Endothelial cell of umbilical vein (primary cell): ENCODE data around the gene GRPR. TPM values are rescaled to one million over a fixed set of nuclear protein-coding genes. Genes with fewer than 3 reads are reported as not detected.

Experiments
- BruUV-seq: library from RNA; stranded (reverse); fragments of 400-500 nt; replicated peaks from 2 replicates; lab custom pipeline; 2021; lab: Mats Ljungman, UMichigan
- CTCF ChIA-PET: fragments of 300-600, 350-600 bp; sonication (Branson Sonifier 250); formaldehyde crosslinking; loops from one replicate; lab custom pipeline; 2021; ENCODE audit warnings: antibody characterized with exemption, inconsistent platforms; lab: Charles Lee
- POLR2A ChIA-PET: fragments of 300-600, 350-600 bp; sonication (Branson Sonifier 250); formaldehyde crosslinking; loops from one replicate; lab custom pipeline; 2021; ENCODE audit warnings: antibody characterized with exemption, inconsistent platforms; lab: Charles Lee
- DNase-seq: peaks from one replicate; pipeline ENCODE4 v3.0.0-alpha.2; 2011; ENCODE audit warnings: low read depth, low spot score
- FAIRE-seq: peaks from 2 replicates; lab custom pipeline; 2011; peaks lifted over from hg19 to GRCh38; lab: Jason Lieb, UNC
- H2AFZ ChIP-seq: 2 replicates; pipeline ENCODE4 v1.6.0; 2012; ENCODE audit warnings: low read depth, low read length, control low read depth, inconsistent platforms
- H3K27ac ChIP-seq: 2 replicates; pipeline ENCODE4 v1.5.1; 2011; ENCODE audit warnings: low read depth, mild to moderate bottlenecking, control low read depth, low read length, moderate library complexity; ENCODE audit not compliant: insufficient read depth
- H3K27me3 ChIP-seq, 2 experiments: 2 replicates each; pipeline versions ENCODE4 v1.6.0 to v1.6.1; 2011; ENCODE audit warnings: low read length in 2 of 2, mixed read lengths in 1 of 2; ENCODE audit not compliant: control insufficient read depth in 2 of 2, insufficient read depth in 2 of 2
- H3K36me3 ChIP-seq, 2 experiments: 2 replicates in 1 of 2; 3 replicates in 1 of 2; pipeline ENCODE4 v1.5.1; 2011; ENCODE audit warnings: low read length in 2 of 2, mild to moderate bottlenecking in 1 of 2, moderate library complexity in 1 of 2; ENCODE audit not compliant: control insufficient read depth in 2 of 2, insufficient read depth in 2 of 2; ENCODE audit errors: extremely low read depth in 1 of 2
- H3K4me1 ChIP-seq: 3 replicates; pipeline ENCODE4 v1.5.1; 2011; ENCODE audit warnings: mild to moderate bottlenecking, low read length; ENCODE audit not compliant: control insufficient read depth, insufficient read depth; ENCODE audit errors: extremely low read depth
- H3K4me2 ChIP-seq: 2 replicates; pipeline ENCODE4 v1.6.1; 2011; ENCODE audit warnings: low read length, control low read depth, mixed read lengths; ENCODE audit not compliant: insufficient read depth
- H3K4me3 ChIP-seq, 3 experiments: fragments of 200-600 bp in 1 of 3; sonication (generic), shearing (Covaris generic) in 1 of 3; replicated peaks in 1 of 3; 2 replicates each; pipeline ENCODE4 v1.5.1; 2011 to 2016; ENCODE audit warnings: control low read depth in 3 of 3, low read length in 3 of 3, mild to moderate bottlenecking in 2 of 3, inconsistent platforms in 1 of 3, low read depth in 1 of 3, moderate library complexity in 1 of 3; ENCODE audit not compliant: insufficient read depth in 1 of 3
- H3K79me2 ChIP-seq: 2 replicates; pipeline ENCODE4 v1.6.0; 2012; ENCODE audit warnings: low read length, inconsistent platforms; ENCODE audit not compliant: control insufficient read depth, insufficient read depth
- H3K9ac ChIP-seq: replicated peaks from 2 replicates; pipeline ENCODE3; 2011; ENCODE audit warnings: low read length, control low read depth; ENCODE audit not compliant: insufficient read depth; ENCODE audit errors: extremely low read depth
- H3K9me1 ChIP-seq: replicated peaks from 3 replicates; pipeline ENCODE4 v1.6.0; 2011; ENCODE audit warnings: mild to moderate bottlenecking, low read length; ENCODE audit not compliant: control insufficient read depth, insufficient read depth; ENCODE audit errors: extremely low read depth
- H3K9me3 ChIP-seq: replicated peaks from 2 replicates; pipeline ENCODE4 v1.5.1; 2012; ENCODE audit warnings: low read length, inconsistent platforms; ENCODE audit not compliant: control insufficient read depth, insufficient read depth
- H4K20me1 ChIP-seq: replicated peaks from 2 replicates; pipeline ENCODE3; 2011; ENCODE audit warnings: mild to moderate bottlenecking, low read length; ENCODE audit not compliant: control insufficient read depth, insufficient read depth; ENCODE audit errors: extremely low read depth
- EZH2 ChIP-seq: IDR thresholded peaks from 2 replicates; pipeline ENCODE4 v1.6.1; 2012; ENCODE audit warnings: borderline replicate concordance, low read depth, mild to moderate bottlenecking, moderate library complexity, low read length, inconsistent platforms; ENCODE audit not compliant: severe bottlenecking
- FOS ChIP-seq: IDR thresholded peaks from 2 replicates; pipeline ENCODE4 v1.6.1; 2011; ENCODE audit warnings: mild to moderate bottlenecking, low read length, moderate library complexity, borderline replicate concordance; ENCODE audit not compliant: insufficient read depth
- GATA2 ChIP-seq: IDR thresholded peaks from 2 replicates; pipeline ENCODE4 v1.7.0; 2011; ENCODE audit warnings: low read depth, mild to moderate bottlenecking, moderate library complexity, mixed read lengths, low read length; ENCODE audit not compliant: insufficient read length, insufficient read depth
- JUN ChIP-seq: IDR thresholded peaks from 2 replicates; pipeline ENCODE4 v1.6.1; 2011; ENCODE audit warnings: borderline replicate concordance, low read depth; ENCODE audit not compliant: insufficient read length, insufficient read depth
- MYC ChIP-seq: IDR thresholded peaks from one replicate; pipeline ENCODE4 v1.6.1; 2011; ENCODE audit warnings: mild to moderate bottlenecking, low read depth, low read length
- POLR2A ChIP-seq: IDR thresholded peaks from 2 replicates; pipeline ENCODE4 v1.6.1; 2012; ENCODE audit warnings: low read depth, mild to moderate bottlenecking, control low read depth, low read length
- POLR2AphosphoS5 ChIP-seq: IDR thresholded peaks from 2 replicates; pipeline ENCODE4 v1.6.1; 2012; ENCODE audit warnings: low read depth, mild to moderate bottlenecking, control low read depth, low read length, moderate library complexity; ENCODE audit not compliant: insufficient read depth
- dilution Hi-C: fragments of 300-500 bp; cut with MboI; formaldehyde crosslinking; loops from one replicate; pipeline ENCODE4 v1.15.0; 2019; ENCODE audit warnings: low sequenced_read_pairs; ENCODE audit not compliant: extremely low pct_ligation_motif_present
- intact Hi-C: fragments of 100-400 bp; cut with micrococcal nuclease; formaldehyde crosslinking; loops from one replicate; pipeline ENCODE4 v1.10.0; 2022
- polyA plus RNA-seq, 4 experiments: library from polyadenylated mRNA; depleted of rRNA in 3 of 4; stranded (reverse) in 3 of 4; unstranded in 1 of 4; fragments of >200 nt; gene quantifications; 2 replicates each; pipeline versions ENCODE4 v1.2.1 to v1.2.3, GENCODE V29; 2011 to 2012; ENCODE audit warnings: missing spikeins in 1 of 4
- total RNA-seq: library from RNA; stranded (reverse); gene quantifications from 2 replicates; pipeline ENCODE4 v1.2.3, GENCODE V29; 2021
- TF ChIP-seq, protein P1 (sequence below), 2 donors: IDR thresholded peaks; 1 replicate in 1 of 2; 2 replicates in 1 of 2; pipeline ENCODE4 v1.5.1; 2011; ENCODE audit warnings: low read length in 2 of 2, mild to moderate bottlenecking in 2 of 2, moderate library complexity in 2 of 2, control low read depth in 1 of 2, inconsistent platforms in 1 of 2, low read depth in 1 of 2; ENCODE audit not compliant: insufficient read depth in 1 of 2; ENCODE audit errors: extremely low read depth in 1 of 2
- TF ChIP-seq, protein P2 (sequence below): IDR thresholded peaks from 2 replicates; pipeline ENCODE4 v1.6.1; 2011; ENCODE audit not compliant: insufficient read depth, insufficient read length

GRPR gene
- total and polyA plus RNA-seq, 2 donors (not counting 3 experiments of a cell fraction or from before 2014, with no cell fraction given): 0.11 TPM; not detected in 1

DNA sequence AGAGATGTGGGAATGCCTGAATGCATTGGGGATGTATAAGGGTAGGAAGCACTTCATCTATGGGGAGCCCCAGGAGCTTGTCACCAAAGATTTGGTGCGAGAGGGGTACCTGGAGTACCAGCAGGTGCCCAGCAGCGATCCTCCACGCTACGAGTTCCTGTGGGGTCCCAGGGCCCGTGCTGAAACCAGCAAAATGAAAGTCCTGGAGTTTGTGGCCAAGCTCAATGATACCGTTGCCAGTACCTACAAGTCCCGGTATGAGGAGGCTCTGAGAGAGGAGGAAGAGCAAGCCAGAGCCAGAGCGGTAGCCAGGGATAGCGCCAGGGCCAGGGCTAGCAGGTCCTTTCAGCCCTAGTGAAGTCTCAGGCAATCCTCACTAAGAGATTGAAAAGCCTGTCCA lies 47.7 kb downstream of the GRPR start:
- Histone ChIP-seq H3K9me1 (no peaks in the 10 kb centered on the region), H3K36me3 (no peaks in the 10 kb centered on the region), H4K20me1 (no peaks in the 10 kb centered on the region), H3K4me1 (no peaks in the 10 kb centered on the region), H3K9ac (no peak overlapping the region), H3K27ac (no peak overlapping the region), H3K4me2 (no peak overlapping the region), H3K9me3 (no peaks in the 10 kb centered on the region), H3K27me3 (peaks cover 0 to 2% of the 10 kb centered on the region in 2 experiments), H2AFZ (no peak overlapping the region), H3K4me3 (no peak overlapping the region), H3K79me2 (no peaks in the 10 kb centered on the region)
- no peak for TF ChIP-seq JUN
- TF ChIP-seq GATA2: no peak
- no peak for TF ChIP-seq MYC
- TF ChIP-seq, protein P1, sequence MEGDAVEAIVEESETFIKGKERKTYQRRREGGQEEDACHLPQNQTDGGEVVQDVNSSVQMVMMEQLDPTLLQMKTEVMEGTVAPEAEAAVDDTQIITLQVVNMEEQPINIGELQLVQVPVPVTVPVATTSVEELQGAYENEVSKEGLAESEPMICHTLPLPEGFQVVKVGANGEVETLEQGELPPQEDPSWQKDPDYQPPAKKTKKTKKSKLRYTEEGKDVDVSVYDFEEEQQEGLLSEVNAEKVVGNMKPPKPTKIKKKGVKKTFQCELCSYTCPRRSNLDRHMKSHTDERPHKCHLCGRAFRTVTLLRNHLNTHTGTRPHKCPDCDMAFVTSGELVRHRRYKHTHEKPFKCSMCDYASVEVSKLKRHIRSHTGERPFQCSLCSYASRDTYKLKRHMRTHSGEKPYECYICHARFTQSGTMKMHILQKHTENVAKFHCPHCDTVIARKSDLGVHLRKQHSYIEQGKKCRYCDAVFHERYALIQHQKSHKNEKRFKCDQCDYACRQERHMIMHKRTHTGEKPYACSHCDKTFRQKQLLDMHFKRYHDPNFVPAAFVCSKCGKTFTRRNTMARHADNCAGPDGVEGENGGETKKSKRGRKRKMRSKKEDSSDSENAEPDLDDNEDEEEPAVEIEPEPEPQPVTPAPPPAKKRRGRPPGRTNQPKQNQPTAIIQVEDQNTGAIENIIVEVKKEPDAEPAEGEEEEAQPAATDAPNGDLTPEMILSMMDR (IDR thresholded peaks at IDR 0.05; ENCODE audit: extremely low read depth in 1 of 2, insufficient read depth in 1 of 2, low read depth in 1 of 2, low read length in 2 of 2): no peak
- no peak for TF ChIP-seq EZH2
- POLR2A ChIA-PET: no interaction called here
- no TSS peak for BruUV-seq
- no peak for FAIRE-seq
- CTCF ChIA-PET: no interaction called here
- no peak for DNase-seq
- intact Hi-C loops: no loop called here
- dilution Hi-C loops: no loop called here

DNA sequence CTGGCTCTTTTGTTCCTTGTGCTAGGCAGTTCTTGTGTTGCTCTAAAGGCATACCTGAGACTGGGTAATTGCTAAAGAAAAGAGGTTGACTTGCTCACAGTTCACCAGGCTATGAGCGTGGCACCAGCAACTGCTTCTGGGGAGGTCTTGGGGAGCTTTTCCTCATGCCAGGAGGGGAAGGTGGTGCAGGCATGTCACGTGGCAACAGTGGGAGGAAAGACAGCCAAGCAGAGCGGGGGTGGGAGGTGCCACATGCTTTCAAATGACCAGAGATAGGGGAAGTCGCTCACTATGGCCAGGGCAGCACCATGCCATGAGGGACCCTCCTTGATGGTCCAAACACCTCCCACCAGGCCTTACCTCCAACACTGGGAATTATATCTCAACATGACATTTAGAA lies 48.6 kb downstream of the GRPR start:
- DNase-seq (no peak), FAIRE-seq (no peak)
- Histone ChIP-seq H3K27me3 (peaks cover 0 to 2% of the 10 kb centered on the region in 2 experiments), H3K9ac (no peak overlapping the region), H3K79me2 (no peaks in the 10 kb centered on the region), H2AFZ (no peak overlapping the region), H3K4me3 (no peak overlapping the region), H3K4me2 (no peak overlapping the region), H4K20me1 (no peaks in the 10 kb centered on the region), H3K9me1 (no peaks in the 10 kb centered on the region), H3K4me1 (no peaks in the 10 kb centered on the region), H3K27ac (no peak overlapping the region), H3K36me3 (no peaks in the 10 kb centered on the region), H3K9me3 (no peaks in the 10 kb centered on the region)
- CTCF ChIA-PET: no interaction called here
- TF ChIP-seq, protein P1 (IDR thresholded peaks at IDR 0.05; ENCODE audit: extremely low read depth in 1 of 2, insufficient read depth in 1 of 2, low read depth in 1 of 2, low read length in 2 of 2): no peak
- TF ChIP-seq GATA2 (no peak), MYC (no peak), JUN (no peak), POLR2AphosphoS5 (no peak), POLR2A (no peak), FOS (no peak), EZH2 (no peak)
- TF ChIP-seq, protein P2, sequence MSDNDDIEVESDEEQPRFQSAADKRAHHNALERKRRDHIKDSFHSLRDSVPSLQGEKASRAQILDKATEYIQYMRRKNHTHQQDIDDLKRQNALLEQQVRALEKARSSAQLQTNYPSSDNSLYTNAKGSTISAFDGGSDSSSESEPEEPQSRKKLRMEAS: no peak
- POLR2A ChIA-PET: no interaction called here
- intact Hi-C loops: no loop called here
- dilution Hi-C loops: no loop called here
- BruUV-seq: no TSS peak
